ENCODE measurements around the gene FOLR2. TPM values are rescaled to one million over a fixed set of nuclear protein-coding genes. Genes with fewer than 3 reads are reported as not detected.
"Not testable (repeated sequence)": the region's sequence is repeated elsewhere in the genome, so short reads cannot be mapped to it uniquely, and the experiment has no call there.

The FOLR2 gene
- total RNA-seq, 4 donors from 2014 or later: 0.51 to 52.1 (median 19.9) TPM

DNA sequence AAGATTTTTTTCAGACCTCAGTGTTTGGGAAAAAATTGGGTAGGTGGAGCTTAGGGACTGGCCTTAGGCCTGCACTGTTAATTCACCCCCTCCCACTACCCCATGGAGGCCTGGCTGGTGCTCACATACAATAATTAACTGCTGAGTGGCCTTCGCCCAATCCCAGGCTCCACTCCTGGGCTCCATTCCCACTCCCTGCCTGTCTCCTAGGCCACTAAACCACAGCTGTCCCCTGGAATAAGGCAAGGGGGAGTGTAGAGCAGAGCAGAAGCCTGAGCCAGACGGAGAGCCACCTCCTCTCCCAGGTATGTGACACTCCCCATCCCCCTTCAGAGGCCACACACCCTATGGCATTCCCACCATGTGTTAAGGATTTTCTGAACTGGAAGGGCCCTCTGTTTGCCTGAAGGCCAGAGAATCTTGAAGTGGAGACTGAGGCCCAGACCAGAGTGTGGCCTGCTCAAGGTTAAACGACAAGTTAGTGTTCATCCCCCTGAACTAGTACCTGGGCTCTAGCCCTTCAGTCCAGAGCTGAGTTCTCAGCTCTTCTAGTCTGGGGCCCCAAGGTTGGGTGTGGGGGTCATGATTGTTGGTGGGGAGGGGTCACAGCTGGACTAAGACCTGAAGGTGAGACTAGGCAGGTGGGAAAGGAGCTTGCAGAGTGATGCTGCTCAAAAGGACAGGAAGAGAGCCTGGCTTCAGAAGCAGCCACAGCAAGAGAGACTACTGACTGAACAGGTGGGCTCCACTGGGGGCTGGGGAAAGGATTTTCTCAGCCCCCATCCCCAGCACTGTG, 26.9 kb upstream of the FOLR2 start:
- intact Hi-C loops (cut with DNase I; ENCODE audit: low total_unique reads): no loop called here
- H3K27ac ChIP-seq: no peak overlapping the region
- peak in 1 of 2 donors; percentile 38 for DNase-seq

DNA sequence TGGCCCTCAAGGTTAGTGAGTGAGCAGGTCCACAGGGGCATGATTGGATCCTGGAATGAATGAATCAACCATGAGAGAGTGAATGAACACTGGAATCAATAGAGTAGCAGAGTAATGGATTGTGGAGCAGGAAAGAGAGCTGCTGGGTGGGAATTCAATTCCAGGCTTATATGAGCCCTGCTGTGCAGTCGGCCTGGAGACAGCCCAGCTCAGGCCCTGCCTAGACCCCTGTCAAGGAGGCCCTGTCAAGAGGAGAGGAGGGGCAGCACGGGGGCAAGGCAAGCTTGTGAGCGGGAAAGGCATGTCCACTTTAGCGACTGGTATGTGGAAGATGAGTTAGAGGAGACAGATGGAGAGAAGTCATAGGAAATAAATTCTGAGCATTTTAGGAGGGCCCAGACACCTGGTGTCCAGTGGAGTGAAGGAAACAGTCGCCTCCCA, 25.9 kb upstream of the FOLR2 start:
- intact Hi-C loops (cut with DNase I; ENCODE audit: low total_unique reads): no loop called here
- DNase-seq: no peak
- H3K4me1 ChIP-seq: no peaks in the 10 kb centered on the region
- no peaks in the 10 kb centered on the region for H3K36me3 ChIP-seq
- H3K27ac ChIP-seq: no peak overlapping the region
- no peaks in the 10 kb centered on the region for H3K9me3 ChIP-seq
- no peak overlapping the region for H3K4me3 ChIP-seq
- TF ChIP-seq, protein P1, sequence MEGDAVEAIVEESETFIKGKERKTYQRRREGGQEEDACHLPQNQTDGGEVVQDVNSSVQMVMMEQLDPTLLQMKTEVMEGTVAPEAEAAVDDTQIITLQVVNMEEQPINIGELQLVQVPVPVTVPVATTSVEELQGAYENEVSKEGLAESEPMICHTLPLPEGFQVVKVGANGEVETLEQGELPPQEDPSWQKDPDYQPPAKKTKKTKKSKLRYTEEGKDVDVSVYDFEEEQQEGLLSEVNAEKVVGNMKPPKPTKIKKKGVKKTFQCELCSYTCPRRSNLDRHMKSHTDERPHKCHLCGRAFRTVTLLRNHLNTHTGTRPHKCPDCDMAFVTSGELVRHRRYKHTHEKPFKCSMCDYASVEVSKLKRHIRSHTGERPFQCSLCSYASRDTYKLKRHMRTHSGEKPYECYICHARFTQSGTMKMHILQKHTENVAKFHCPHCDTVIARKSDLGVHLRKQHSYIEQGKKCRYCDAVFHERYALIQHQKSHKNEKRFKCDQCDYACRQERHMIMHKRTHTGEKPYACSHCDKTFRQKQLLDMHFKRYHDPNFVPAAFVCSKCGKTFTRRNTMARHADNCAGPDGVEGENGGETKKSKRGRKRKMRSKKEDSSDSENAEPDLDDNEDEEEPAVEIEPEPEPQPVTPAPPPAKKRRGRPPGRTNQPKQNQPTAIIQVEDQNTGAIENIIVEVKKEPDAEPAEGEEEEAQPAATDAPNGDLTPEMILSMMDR (IDR thresholded peaks at IDR 0.05): no peak
- TF ChIP-seq POLR2A (IDR thresholded peaks at IDR 0.05): no peak
- no peaks in the 10 kb centered on the region for H3K27me3 ChIP-seq

More for the DNA sequence above, 26.9 kb upstream of the FOLR2 start:
- Histone ChIP-seq H3K36me3 (no peaks in the 10 kb centered on the region), H3K4me1 (no peaks in the 10 kb centered on the region), H3K9me3 (no peaks in the 10 kb centered on the region), H3K4me3 (no peak overlapping the region), H3K27me3 (no peaks in the 10 kb centered on the region)
- TF ChIP-seq, protein P1 (IDR thresholded peaks at IDR 0.05): no peak
- TF ChIP-seq POLR2A (IDR thresholded peaks at IDR 0.05): no peak

DNA sequence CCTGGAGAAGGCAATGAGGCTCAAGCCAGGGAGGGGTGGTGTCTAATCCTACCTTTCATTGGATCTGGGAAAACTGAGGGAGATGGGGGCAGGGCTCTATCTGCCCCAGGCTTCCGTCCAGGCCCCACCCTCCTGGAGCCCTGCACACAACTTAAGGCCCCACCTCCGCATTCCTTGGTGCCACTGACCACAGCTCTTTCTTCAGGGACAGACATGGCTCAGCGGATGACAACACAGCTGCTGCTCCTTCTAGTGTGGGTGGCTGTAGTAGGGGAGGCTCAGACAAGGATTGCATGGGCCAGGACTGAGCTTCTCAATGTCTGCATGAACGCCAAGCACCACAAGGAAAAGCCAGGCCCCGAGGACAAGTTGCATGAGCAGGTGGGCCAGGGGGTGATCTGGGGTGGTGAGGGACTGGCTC, 24.6 kb upstream of the FOLR2 start, which contains the start of gene FOLR1:
Gene FOLR1, plus strand, starts transcription at position 180 of the 421 bp plus-strand sequence. Its CDS starts 34 bp downstream, at position 214.
- intact Hi-C loops (cut with DNase I; ENCODE audit: low total_unique reads): no loop called here
- H3K4me3 ChIP-seq: no peak within 1 kb of the TSS
- TF ChIP-seq, protein P1 (IDR thresholded peaks at IDR 0.05): no peak
- no peak for TF ChIP-seq POLR2A (IDR thresholded peaks at IDR 0.05)
- DNase-seq: no peak
- H3K9me3 ChIP-seq: no peaks in the 10 kb centered on the region
- H3K27ac ChIP-seq: no peak within 1 kb of the TSS
- no peaks in the 10 kb centered on the region for H3K4me1 ChIP-seq
- no peaks in the 10 kb centered on the region for H3K27me3 ChIP-seq
- no peaks in the 10 kb centered on the region for H3K36me3 ChIP-seq

DNA sequence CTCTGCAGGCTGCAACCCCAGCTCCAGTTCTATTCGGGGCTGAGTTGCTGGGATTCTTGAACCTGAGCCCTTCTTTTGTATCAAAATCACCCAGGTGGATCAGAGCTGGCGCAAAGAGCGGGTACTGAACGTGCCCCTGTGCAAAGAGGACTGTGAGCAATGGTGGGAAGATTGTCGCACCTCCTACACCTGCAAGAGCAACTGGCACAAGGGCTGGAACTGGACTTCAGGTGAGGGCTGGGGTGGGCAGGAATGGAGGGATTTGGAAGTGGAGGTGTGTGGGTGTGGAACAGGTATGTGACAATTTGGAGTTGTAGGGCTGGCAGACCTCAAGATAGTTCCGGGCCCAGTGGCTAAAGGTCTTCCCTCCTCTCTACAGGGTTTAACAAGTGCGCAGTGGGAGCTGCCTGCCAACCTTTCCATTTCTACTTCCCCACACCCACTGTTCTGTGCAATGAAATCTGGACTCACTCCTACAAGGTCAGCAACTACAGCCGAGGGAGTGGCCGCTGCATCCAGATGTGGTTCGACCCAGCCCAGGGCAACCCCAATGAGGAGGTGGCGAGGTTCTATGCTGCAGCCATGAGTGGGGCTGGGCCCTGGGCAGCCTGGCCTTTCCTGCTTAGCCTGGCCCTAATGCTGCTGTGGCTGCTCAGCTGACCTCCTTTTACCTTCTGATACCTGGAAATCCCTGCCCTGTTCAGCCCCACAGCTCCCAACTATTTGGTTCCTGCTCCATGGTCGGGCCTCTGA, 20.9 kb upstream of the FOLR2 start:
- no peak for DNase-seq

DNA sequence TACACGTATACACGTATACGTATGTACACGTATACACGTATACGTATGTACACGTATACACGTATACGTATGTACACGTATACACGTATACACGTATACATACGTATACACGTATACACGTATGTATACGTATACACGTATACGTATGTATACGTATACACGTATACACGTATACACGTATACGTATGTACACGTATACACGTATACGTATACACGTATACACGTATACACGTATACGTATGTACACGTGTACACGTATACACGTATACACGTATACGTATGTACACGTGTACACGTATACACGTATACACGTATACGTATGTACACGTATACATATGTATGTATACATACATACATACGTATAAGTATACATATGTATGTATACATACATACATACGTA, 15.1 kb upstream of the FOLR2 start:
- H3K36me3 ChIP-seq; intact Hi-C loops (cut with DNase I; ENCODE audit: low total_unique reads); H3K9me3 ChIP-seq; H3K4me1 ChIP-seq; H3K4me3 ChIP-seq; H3K27ac ChIP-seq; H3K27me3 ChIP-seq; DNase-seq: not testable (repeated sequence)

More for the DNA sequence above, 20.9 kb upstream of the FOLR2 start:
- Histone ChIP-seq H3K27me3 (no peaks in the 10 kb centered on the region), H3K27ac (no peak overlapping the region), H3K4me1 (no peaks in the 10 kb centered on the region), H3K9me3 (no peaks in the 10 kb centered on the region), H3K4me3 (no peak overlapping the region), H3K36me3 (no peaks in the 10 kb centered on the region)
- intact Hi-C loops (cut with DNase I; ENCODE audit: low total_unique reads): no loop called here
- TF ChIP-seq POLR2A (IDR thresholded peaks at IDR 0.05): no peak
- TF ChIP-seq, protein P1 (IDR thresholded peaks at IDR 0.05): no peak
